HL-60/S4 treated with phorbol 12-myristate 13-acetate at 8.2 ng/mL for 4 days and 3 days (cell line): ENCODE measurements around the gene TXNDC2.

ENCODE experiments used
- in situ Hi-C: fragments of 300-500 bp; cut with MboI; formaldehyde crosslinking; loops from 2 replicates; pipeline ENCODE4 v1.15.0; 2022; ENCODE audit warnings: low sequenced_read_pairs

TXNDC2 gene

GRCh38 chr18:9910661-9911060 is 24.9 kb downstream of the TXNDC2 start:
- in situ Hi-C loops: loop anchor here (25.0 kb wide), 1 partner anchor 98 kb away; no protein-coding TSS in a partner anchor

- in situ Hi-C loops: loop anchor here (25.0 kb wide), 1 partner anchor 99 kb away; no protein-coding TSS in a partner anchor
Observed at GRCh38 chr18:9911226-9911625, 25.5 kb downstream of the TXNDC2 start.

- in situ Hi-C loops: loop anchor here (25.0 kb wide), 1 partner anchor 100 kb away; no protein-coding TSS in a partner anchor
Observed at GRCh38 chr18:9912285-9912684, 26.5 kb downstream of the TXNDC2 start.

- in situ Hi-C loops: loop anchor here (25.0 kb wide), 1 partner anchor 101 kb away; no protein-coding TSS in a partner anchor
Observed at GRCh38 chr18:9913151-9913525, 27.4 kb downstream of the TXNDC2 start.

GRCh38 chr18:9913526-9914333 is 28.0 kb downstream of the TXNDC2 start, which contains the start of gene VAPA:
Gene VAPA (plus strand): TSS chr18:9914016. CDS start chr18:9914257, 241 bp downstream.
- in situ Hi-C loops: loop anchor here (25.0 kb wide), 1 partner anchor 101 kb away; no protein-coding TSS in a partner anchor

GRCh38 chr18:9914334-9914583 is 28.5 kb downstream of the TXNDC2 start:
- in situ Hi-C loops: loop anchor here (25.0 kb wide), 1 partner anchor 102 kb away; no protein-coding TSS in a partner anchor

- in situ Hi-C loops: loop anchor here (25.0 kb wide), 1 partner anchor 102 kb away; no protein-coding TSS in a partner anchor
Observed at GRCh38 chr18:9914584-9915290, 29.0 kb downstream of the TXNDC2 start.

GRCh38 chr18:9915291-9916076 is 29.7 kb downstream of the TXNDC2 start:
- in situ Hi-C loops: loop anchor here (25.0 kb wide), 1 partner anchor 103 kb away; no protein-coding TSS in a partner anchor

- in situ Hi-C loops: loop anchor here (25.0 kb wide), 1 partner anchor 104 kb away; no protein-coding TSS in a partner anchor
Observed at GRCh38 chr18:9916077-9916639, 30.4 kb downstream of the TXNDC2 start.

- in situ Hi-C loops: loop anchor here (25.0 kb wide), 1 partner anchor 105 kb away; no protein-coding TSS in a partner anchor
Observed at GRCh38 chr18:9916808-9917207, 31.0 kb downstream of the TXNDC2 start.

GRCh38 chr18:9918016-9918680 is 32.4 kb downstream of the TXNDC2 start:
- in situ Hi-C loops: loop anchor here (25.0 kb wide), 1 partner anchor 106 kb away; no protein-coding TSS in a partner anchor

GRCh38 chr18:9919564-9920232 is 33.9 kb downstream of the TXNDC2 start:
- in situ Hi-C loops: loop anchor here (25.0 kb wide), 1 partner anchor 107 kb away; no protein-coding TSS in a partner anchor

- in situ Hi-C loops: loop anchor here (25.0 kb wide), 1 partner anchor 110 kb away; no protein-coding TSS in a partner anchor
Observed at GRCh38 chr18:9922592-9923311, 37.0 kb downstream of the TXNDC2 start.

GRCh38 chr18:9924371-9924943 is 38.7 kb downstream of the TXNDC2 start:
- in situ Hi-C loops: loop anchor here (25.0 kb wide), 1 partner anchor 112 kb away; no protein-coding TSS in a partner anchor

GRCh38 chr18:9925369-9925768 is 39.6 kb downstream of the TXNDC2 start:
- in situ Hi-C loops: loop anchor here (25.0 kb wide), 1 partner anchor 338 kb away; no protein-coding TSS in a partner anchor

- in situ Hi-C loops: loop anchor here (25.0 kb wide), 1 partner anchor 338 kb away; no protein-coding TSS in a partner anchor
Observed at GRCh38 chr18:9925795-9926194, 40.0 kb downstream of the TXNDC2 start.

GRCh38 chr18:9926223-9926894 is 40.6 kb downstream of the TXNDC2 start:
- in situ Hi-C loops: loop anchor here (25.0 kb wide), 1 partner anchor 339 kb away; no protein-coding TSS in a partner anchor
